Endothelial cell of umbilical vein (primary cell): Measurements from ENCODE around the gene LHX4. TPM values are rescaled to one million over a fixed set of nuclear protein-coding genes. Genes with fewer than 3 reads are reported as not detected.

Source experiments
- BruUV-seq: library from RNA; stranded (reverse); fragments of 400-500 nt; replicated peaks from 2 replicates; lab custom pipeline; 2021; lab: Mats Ljungman, UMichigan
- CTCF ChIA-PET: fragments of 300-600, 350-600 bp; sonication (Branson Sonifier 250); formaldehyde crosslinking; loops from one replicate; lab custom pipeline; 2021; ENCODE audit warnings: antibody characterized with exemption, inconsistent platforms; lab: Charles Lee
- POLR2A ChIA-PET: fragments of 300-600, 350-600 bp; sonication (Branson Sonifier 250); formaldehyde crosslinking; loops from one replicate; lab custom pipeline; 2021; ENCODE audit warnings: antibody characterized with exemption, inconsistent platforms; lab: Charles Lee
- DNase-seq: peaks from one replicate; pipeline ENCODE4 v3.0.0-alpha.2; 2011; ENCODE audit warnings: low read depth, low spot score
- FAIRE-seq: peaks from 2 replicates; lab custom pipeline; 2011; peaks lifted over from hg19 to GRCh38; lab: Jason Lieb, UNC
- H2AFZ ChIP-seq: 2 replicates; pipeline ENCODE4 v1.6.0; 2012; ENCODE audit warnings: low read depth, low read length, control low read depth, inconsistent platforms
- H3K27ac ChIP-seq: 2 replicates; pipeline ENCODE4 v1.5.1; 2011; ENCODE audit warnings: low read depth, mild to moderate bottlenecking, control low read depth, low read length, moderate library complexity; ENCODE audit not compliant: insufficient read depth
- H3K27me3 ChIP-seq, 2 experiments: 2 replicates each; pipeline versions ENCODE4 v1.6.0 to v1.6.1; 2011; ENCODE audit warnings: low read length in 2 of 2, mixed read lengths in 1 of 2; ENCODE audit not compliant: control insufficient read depth in 2 of 2, insufficient read depth in 2 of 2
- H3K36me3 ChIP-seq, 2 experiments: 2 replicates in 1 of 2; 3 replicates in 1 of 2; pipeline ENCODE4 v1.5.1; 2011; ENCODE audit warnings: low read length in 2 of 2, mild to moderate bottlenecking in 1 of 2, moderate library complexity in 1 of 2; ENCODE audit not compliant: control insufficient read depth in 2 of 2, insufficient read depth in 2 of 2; ENCODE audit errors: extremely low read depth in 1 of 2
- H3K4me1 ChIP-seq: 3 replicates; pipeline ENCODE4 v1.5.1; 2011; ENCODE audit warnings: mild to moderate bottlenecking, low read length; ENCODE audit not compliant: control insufficient read depth, insufficient read depth; ENCODE audit errors: extremely low read depth
- H3K4me2 ChIP-seq: 2 replicates; pipeline ENCODE4 v1.6.1; 2011; ENCODE audit warnings: low read length, control low read depth, mixed read lengths; ENCODE audit not compliant: insufficient read depth
- H3K4me3 ChIP-seq, 3 experiments: fragments of 200-600 bp in 1 of 3; sonication (generic), shearing (Covaris generic) in 1 of 3; replicated peaks in 1 of 3; 2 replicates each; pipeline ENCODE4 v1.5.1; 2011 to 2016; ENCODE audit warnings: control low read depth in 3 of 3, low read length in 3 of 3, mild to moderate bottlenecking in 2 of 3, inconsistent platforms in 1 of 3, low read depth in 1 of 3, moderate library complexity in 1 of 3; ENCODE audit not compliant: insufficient read depth in 1 of 3
- H3K79me2 ChIP-seq: 2 replicates; pipeline ENCODE4 v1.6.0; 2012; ENCODE audit warnings: low read length, inconsistent platforms; ENCODE audit not compliant: control insufficient read depth, insufficient read depth
- H3K9ac ChIP-seq: replicated peaks from 2 replicates; pipeline ENCODE3; 2011; ENCODE audit warnings: low read length, control low read depth; ENCODE audit not compliant: insufficient read depth; ENCODE audit errors: extremely low read depth
- H3K9me1 ChIP-seq: replicated peaks from 3 replicates; pipeline ENCODE4 v1.6.0; 2011; ENCODE audit warnings: mild to moderate bottlenecking, low read length; ENCODE audit not compliant: control insufficient read depth, insufficient read depth; ENCODE audit errors: extremely low read depth
- H3K9me3 ChIP-seq: replicated peaks from 2 replicates; pipeline ENCODE4 v1.5.1; 2012; ENCODE audit warnings: low read length, inconsistent platforms; ENCODE audit not compliant: control insufficient read depth, insufficient read depth
- H4K20me1 ChIP-seq: replicated peaks from 2 replicates; pipeline ENCODE3; 2011; ENCODE audit warnings: mild to moderate bottlenecking, low read length; ENCODE audit not compliant: control insufficient read depth, insufficient read depth; ENCODE audit errors: extremely low read depth
- EZH2 ChIP-seq: IDR thresholded peaks from 2 replicates; pipeline ENCODE4 v1.6.1; 2012; ENCODE audit warnings: borderline replicate concordance, low read depth, mild to moderate bottlenecking, moderate library complexity, low read length, inconsistent platforms; ENCODE audit not compliant: severe bottlenecking
- FOS ChIP-seq: IDR thresholded peaks from 2 replicates; pipeline ENCODE4 v1.6.1; 2011; ENCODE audit warnings: mild to moderate bottlenecking, low read length, moderate library complexity, borderline replicate concordance; ENCODE audit not compliant: insufficient read depth
- GATA2 ChIP-seq: IDR thresholded peaks from 2 replicates; pipeline ENCODE4 v1.7.0; 2011; ENCODE audit warnings: low read depth, mild to moderate bottlenecking, moderate library complexity, mixed read lengths, low read length; ENCODE audit not compliant: insufficient read length, insufficient read depth
- JUN ChIP-seq: IDR thresholded peaks from 2 replicates; pipeline ENCODE4 v1.6.1; 2011; ENCODE audit warnings: borderline replicate concordance, low read depth; ENCODE audit not compliant: insufficient read length, insufficient read depth
- MYC ChIP-seq: IDR thresholded peaks from one replicate; pipeline ENCODE4 v1.6.1; 2011; ENCODE audit warnings: mild to moderate bottlenecking, low read depth, low read length
- POLR2A ChIP-seq: IDR thresholded peaks from 2 replicates; pipeline ENCODE4 v1.6.1; 2012; ENCODE audit warnings: low read depth, mild to moderate bottlenecking, control low read depth, low read length
- POLR2AphosphoS5 ChIP-seq: IDR thresholded peaks from 2 replicates; pipeline ENCODE4 v1.6.1; 2012; ENCODE audit warnings: low read depth, mild to moderate bottlenecking, control low read depth, low read length, moderate library complexity; ENCODE audit not compliant: insufficient read depth
- dilution Hi-C: fragments of 300-500 bp; cut with MboI; formaldehyde crosslinking; loops from one replicate; pipeline ENCODE4 v1.15.0; 2019; ENCODE audit warnings: low sequenced_read_pairs; ENCODE audit not compliant: extremely low pct_ligation_motif_present
- intact Hi-C: fragments of 100-400 bp; cut with micrococcal nuclease; formaldehyde crosslinking; loops from one replicate; pipeline ENCODE4 v1.10.0; 2022
- polyA plus RNA-seq, 4 experiments: library from polyadenylated mRNA; depleted of rRNA in 3 of 4; stranded (reverse) in 3 of 4; unstranded in 1 of 4; fragments of >200 nt; gene quantifications; 2 replicates each; pipeline versions ENCODE4 v1.2.1 to v1.2.3, GENCODE V29; 2011 to 2012; ENCODE audit warnings: missing spikeins in 1 of 4
- total RNA-seq: library from RNA; stranded (reverse); gene quantifications from 2 replicates; pipeline ENCODE4 v1.2.3, GENCODE V29; 2021
- TF ChIP-seq, protein P1 (sequence below), 2 donors: IDR thresholded peaks; 1 replicate in 1 of 2; 2 replicates in 1 of 2; pipeline ENCODE4 v1.5.1; 2011; ENCODE audit warnings: low read length in 2 of 2, mild to moderate bottlenecking in 2 of 2, moderate library complexity in 2 of 2, control low read depth in 1 of 2, inconsistent platforms in 1 of 2, low read depth in 1 of 2; ENCODE audit not compliant: insufficient read depth in 1 of 2; ENCODE audit errors: extremely low read depth in 1 of 2
- TF ChIP-seq, protein P2 (sequence below): IDR thresholded peaks from 2 replicates; pipeline ENCODE4 v1.6.1; 2011; ENCODE audit not compliant: insufficient read depth, insufficient read length

Gene LHX4
- total and polyA plus RNA-seq, 2 donors (not counting 3 experiments of a cell fraction or from before 2014, with no cell fraction given), result not detected

DNA sequence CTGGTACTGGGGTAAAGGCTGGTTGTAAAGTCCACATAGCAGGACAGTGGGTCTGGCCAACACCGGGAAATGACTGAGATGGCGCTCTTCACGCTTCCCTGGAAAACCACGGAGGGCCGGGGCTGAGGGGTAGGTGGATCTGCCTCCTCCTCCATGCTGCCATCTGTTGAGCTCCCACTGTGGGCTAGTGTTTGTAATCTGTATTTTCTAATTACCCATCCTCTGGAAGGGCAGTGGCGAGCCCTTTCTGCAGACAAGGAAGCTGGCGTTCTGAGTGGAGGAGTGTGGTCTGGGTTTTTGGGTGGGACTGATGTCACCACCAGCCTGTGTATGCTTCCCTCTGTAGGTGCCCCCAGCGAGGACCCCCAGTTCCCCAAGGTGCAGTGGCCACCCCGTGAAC lies 34.1 kb upstream of the LHX4 start:
- DNase-seq (no peak), FAIRE-seq (no peak)
- no peaks in the 10 kb centered on the region for H3K27me3 ChIP-seq
- dilution Hi-C loops, result no loop called here
- H3K79me2 ChIP-seq, result no peaks in the 10 kb centered on the region
- H3K27ac ChIP-seq, result no peak overlapping the region
- H3K36me3 ChIP-seq, result peaks cover 0 to 28% of the 10 kb centered on the region in 2 experiments
- H4K20me1 ChIP-seq, result no peaks in the 10 kb centered on the region
- TF ChIP-seq POLR2AphosphoS5, result no peak
- no peak for TF ChIP-seq EZH2
- TF ChIP-seq, protein P1, sequence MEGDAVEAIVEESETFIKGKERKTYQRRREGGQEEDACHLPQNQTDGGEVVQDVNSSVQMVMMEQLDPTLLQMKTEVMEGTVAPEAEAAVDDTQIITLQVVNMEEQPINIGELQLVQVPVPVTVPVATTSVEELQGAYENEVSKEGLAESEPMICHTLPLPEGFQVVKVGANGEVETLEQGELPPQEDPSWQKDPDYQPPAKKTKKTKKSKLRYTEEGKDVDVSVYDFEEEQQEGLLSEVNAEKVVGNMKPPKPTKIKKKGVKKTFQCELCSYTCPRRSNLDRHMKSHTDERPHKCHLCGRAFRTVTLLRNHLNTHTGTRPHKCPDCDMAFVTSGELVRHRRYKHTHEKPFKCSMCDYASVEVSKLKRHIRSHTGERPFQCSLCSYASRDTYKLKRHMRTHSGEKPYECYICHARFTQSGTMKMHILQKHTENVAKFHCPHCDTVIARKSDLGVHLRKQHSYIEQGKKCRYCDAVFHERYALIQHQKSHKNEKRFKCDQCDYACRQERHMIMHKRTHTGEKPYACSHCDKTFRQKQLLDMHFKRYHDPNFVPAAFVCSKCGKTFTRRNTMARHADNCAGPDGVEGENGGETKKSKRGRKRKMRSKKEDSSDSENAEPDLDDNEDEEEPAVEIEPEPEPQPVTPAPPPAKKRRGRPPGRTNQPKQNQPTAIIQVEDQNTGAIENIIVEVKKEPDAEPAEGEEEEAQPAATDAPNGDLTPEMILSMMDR (IDR thresholded peaks at IDR 0.05; ENCODE audit: extremely low read depth in 1 of 2, insufficient read depth in 1 of 2, low read depth in 1 of 2, low read length in 2 of 2), result no peak
- no peak for TF ChIP-seq MYC
- TF ChIP-seq, protein P2, sequence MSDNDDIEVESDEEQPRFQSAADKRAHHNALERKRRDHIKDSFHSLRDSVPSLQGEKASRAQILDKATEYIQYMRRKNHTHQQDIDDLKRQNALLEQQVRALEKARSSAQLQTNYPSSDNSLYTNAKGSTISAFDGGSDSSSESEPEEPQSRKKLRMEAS, result no peak
- no peak for TF ChIP-seq POLR2A
- TF ChIP-seq GATA2, result no peak
- TF ChIP-seq FOS, result no peak
- no peak for TF ChIP-seq JUN
- H3K9me1 ChIP-seq, result no peaks in the 10 kb centered on the region
- no peak overlapping the region for H2AFZ ChIP-seq
- no peak overlapping the region for H3K4me3 ChIP-seq
- no TSS peak for BruUV-seq
- H3K9me3 ChIP-seq, result no peaks in the 10 kb centered on the region
- H3K4me1 ChIP-seq, result no peaks in the 10 kb centered on the region
- CTCF ChIA-PET, result interaction anchor here (2.5 kb wide), 1 partner anchor 15 kb away, joined by 7 read pairs; no protein-coding TSS in a partner anchor
- H3K9ac ChIP-seq, result no peak overlapping the region
- no peak overlapping the region for H3K4me2 ChIP-seq
- intact Hi-C loops, result no loop called here
- POLR2A ChIA-PET, result no interaction called here
